ENCODE data around the gene HELZ. TPM values are rescaled to one million over a fixed set of nuclear protein-coding genes. Genes with fewer than 3 reads are reported as not detected.
A peak's percentile ranks its signal among the peaks of the same experiment; 100 is the strongest.

Gene HELZ
- total and polyA plus RNA-seq, 4 donors, result 3.8 to 69.2 (median 25.7) TPM

DNA sequence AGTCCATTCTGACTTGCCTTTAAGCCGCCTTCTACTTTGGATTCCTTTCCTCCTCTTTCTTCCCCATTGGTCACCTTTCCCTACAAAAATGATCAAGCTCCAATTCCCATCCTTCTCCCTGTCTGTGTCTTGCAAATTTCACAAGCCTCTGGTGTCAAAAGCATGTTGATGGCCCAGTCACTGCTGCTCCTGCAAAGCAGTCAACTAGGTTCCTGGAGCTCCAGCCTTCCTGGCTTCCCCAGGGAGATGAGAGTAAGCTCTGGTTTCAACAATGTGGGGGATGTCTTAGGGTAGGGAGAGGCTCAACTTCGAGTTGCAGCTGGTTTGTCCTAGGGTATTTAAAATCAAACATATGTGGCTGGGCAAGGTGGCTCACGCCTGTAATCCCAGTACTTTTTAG, 36.1 kb upstream of the HELZ start (continued):
- TF ChIP-seq, protein P1, sequence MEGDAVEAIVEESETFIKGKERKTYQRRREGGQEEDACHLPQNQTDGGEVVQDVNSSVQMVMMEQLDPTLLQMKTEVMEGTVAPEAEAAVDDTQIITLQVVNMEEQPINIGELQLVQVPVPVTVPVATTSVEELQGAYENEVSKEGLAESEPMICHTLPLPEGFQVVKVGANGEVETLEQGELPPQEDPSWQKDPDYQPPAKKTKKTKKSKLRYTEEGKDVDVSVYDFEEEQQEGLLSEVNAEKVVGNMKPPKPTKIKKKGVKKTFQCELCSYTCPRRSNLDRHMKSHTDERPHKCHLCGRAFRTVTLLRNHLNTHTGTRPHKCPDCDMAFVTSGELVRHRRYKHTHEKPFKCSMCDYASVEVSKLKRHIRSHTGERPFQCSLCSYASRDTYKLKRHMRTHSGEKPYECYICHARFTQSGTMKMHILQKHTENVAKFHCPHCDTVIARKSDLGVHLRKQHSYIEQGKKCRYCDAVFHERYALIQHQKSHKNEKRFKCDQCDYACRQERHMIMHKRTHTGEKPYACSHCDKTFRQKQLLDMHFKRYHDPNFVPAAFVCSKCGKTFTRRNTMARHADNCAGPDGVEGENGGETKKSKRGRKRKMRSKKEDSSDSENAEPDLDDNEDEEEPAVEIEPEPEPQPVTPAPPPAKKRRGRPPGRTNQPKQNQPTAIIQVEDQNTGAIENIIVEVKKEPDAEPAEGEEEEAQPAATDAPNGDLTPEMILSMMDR (IDR thresholded peaks at IDR 0.05; ENCODE audit: low read depth, low read length, missing input control), result no peak
- TF ChIP-seq RXRA (IDR thresholded peaks at IDR 0.05) (no peak), JUND (IDR thresholded peaks at IDR 0.05) (no peak), HNF4A (conservative IDR thresholded peaks at IDR 0.05) (no peak), ATF3 (IDR thresholded peaks at IDR 0.05) (no peak), EGR1 (IDR thresholded peaks at IDR 0.05; ENCODE audit: low read depth in 2 of 2) (no peak), SP1 (IDR thresholded peaks at IDR 0.05) (no peak), FOXA2 (IDR thresholded peaks at IDR 0.05) (no peak)

DNA sequence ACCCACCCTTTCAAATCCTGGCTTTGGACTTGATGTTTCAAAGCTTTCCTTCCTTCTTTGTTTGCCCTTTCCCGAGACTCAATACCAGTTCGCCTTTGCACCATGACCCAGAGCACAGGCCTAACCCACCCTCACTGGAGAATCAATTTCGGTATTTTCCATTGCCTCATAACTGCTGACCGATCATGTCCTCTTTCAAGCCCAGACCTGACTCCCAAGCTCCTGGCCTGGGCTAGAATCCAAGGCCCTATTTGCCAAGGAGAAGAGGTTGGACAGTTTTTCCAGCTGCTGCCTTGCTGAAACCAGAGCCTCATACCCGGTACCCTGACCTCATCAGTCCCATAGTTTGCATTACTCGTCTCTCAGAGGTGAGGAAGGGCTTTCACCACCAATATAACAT, 35.3 kb upstream of the HELZ start:
- Histone ChIP-seq H3K4me1 (ENCODE audit: control insufficient read depth in 4 of 4, insufficient read depth in 4 of 4, low read length in 3 of 4) (peaks cover 3 to 17% (median 12%) of the 10 kb centered on the region in 4 donors), H3K27ac (ENCODE audit: low read depth in 1 of 2, low read length in 2 of 2) (peak overlapping the region; percentile 78 to 82), H3K9me3 (ENCODE audit: control insufficient read depth in 4 of 4, low read length in 3 of 4) (no peaks in the 10 kb centered on the region), H3K4me3 (ENCODE audit: low read depth in 1 of 3, low read length in 3 of 3) (no peak overlapping the region), H3K27me3 (ENCODE audit: control insufficient read depth in 4 of 4, insufficient read depth in 4 of 4, low read length in 3 of 4) (no peaks in the 10 kb centered on the region), H3K9ac (ENCODE audit: low read depth in 1 of 2, low read length in 2 of 2) (peak overlapping the region in 1 of 2 donors; percentile 62), H3K36me3 (ENCODE audit: control insufficient read depth in 4 of 4, insufficient read depth in 3 of 4, low read depth in 1 of 4, low read length in 3 of 4) (no peaks in the 10 kb centered on the region)
- TF ChIP-seq NR2F2 (IDR thresholded peaks at IDR 0.05) (peak; percentile 73), YY1 (IDR thresholded peaks at IDR 0.05) (peak; percentile 88), RAD21 (IDR thresholded peaks at IDR 0.05) (peak; percentile 60 to 68), EGR1 (IDR thresholded peaks at IDR 0.05; ENCODE audit: low read depth in 2 of 2) (peak; percentile 87 to 98), REST (IDR thresholded peaks at IDR 0.05) (peak; percentile 87), FOXA1 (IDR thresholded peaks at IDR 0.05) (peak; percentile 66), TAF1 (conservative IDR thresholded peaks at IDR 0.05) (no peak), GABPA (IDR thresholded peaks at IDR 0.05 in 1 of 2, conservative IDR thresholded peaks at IDR 0.05 in 1 of 2) (peak in 1 of 2 donors; percentile 36), HNF4A (conservative IDR thresholded peaks at IDR 0.05) (peak; percentile 95 to 96), FOXA2 (IDR thresholded peaks at IDR 0.05) (peak; percentile 35), ZBTB33 (IDR thresholded peaks at IDR 0.05) (peak; percentile 82), ATF3 (IDR thresholded peaks at IDR 0.05) (peak; percentile 85), MAX (IDR thresholded peaks at IDR 0.05) (peak; percentile 59), RXRA (IDR thresholded peaks at IDR 0.05) (peak; percentile 95 to 96), SP1 (IDR thresholded peaks at IDR 0.05) (peak; percentile 99), HNF4G (IDR thresholded peaks at IDR 0.05) (peak; percentile 85), JUND (IDR thresholded peaks at IDR 0.05) (peak; percentile 98)
- TF ChIP-seq, protein P1 (IDR thresholded peaks at IDR 0.05; ENCODE audit: low read depth, low read length, missing input control), result no peak
- 35% methylated on average over 6 of the region's 6 CpGs for WGBS
- DNase-seq (ENCODE audit: low spot score), result peak; percentile 47
